Sigmoid colon (tissue), 7 donors: ENCODE data around the gene MCCC1. TPM values are rescaled to one million over a fixed set of nuclear protein-coding genes. Genes with fewer than 3 reads are reported as not detected.
"Not testable (repeated sequence)": the region's sequence is repeated elsewhere in the genome, so short reads cannot be mapped to it uniquely, and the experiment has no call there.

Experiments used
- DNase-seq: peaks from one replicate; pipeline ENCODE4 v3.0.0-alpha.2; 2019
- H3K27ac ChIP-seq, 4 donors: fragments of 200-600 bp; sonication (generic); one replicate each; pipeline ENCODE4 v1.5.1; 2016 to 2019; ENCODE audit warnings: mild to moderate bottlenecking in 1 of 4
- H3K27me3 ChIP-seq, 3 donors: fragments of 200-600 bp; sonication (generic); one replicate each; pipeline ENCODE4 v1.5.1; 2019; ENCODE audit warnings: mild to moderate bottlenecking in 1 of 3
- H3K36me3 ChIP-seq, 4 donors: fragments of 200-600 bp; sonication (generic); one replicate each; pipeline ENCODE4 v1.5.1; 2016 to 2019
- H3K4me1 ChIP-seq, 4 donors: fragments of 200-600 bp; sonication (generic); one replicate each; pipeline ENCODE4 v1.5.1; 2017 to 2019
- H3K4me3 ChIP-seq, 4 donors: fragments of 200-600 bp; sonication (generic); one replicate each; pipeline ENCODE4 v1.5.1; 2017 to 2019; ENCODE audit warnings: mild to moderate bottlenecking in 2 of 4, moderate library complexity in 1 of 4
- H3K9me3 ChIP-seq, 4 donors: fragments of 200-600 bp in 3 of 4; sonication (generic) in 3 of 4; one replicate each; pipeline versions ENCODE4 v1.5.1 to v1.6.1; 2013 to 2019
- EP300 ChIP-seq, 4 donors: sonication (generic); formaldehyde crosslinking; IDR thresholded peaks; one replicate each; pipeline ENCODE4 v1.6.1; 2017; ENCODE audit warnings: antibody characterized with exemption in 4 of 4
- POLR2A ChIP-seq, 2 donors: fragments of 450-650 bp; IDR thresholded peaks; one replicate each; pipeline ENCODE4 v1.6.1; 2016; ENCODE audit warnings: antibody characterized with exemption in 2 of 2, mild to moderate bottlenecking in 2 of 2, moderate library complexity in 2 of 2
- POLR2AphosphoS5 ChIP-seq, 4 donors: sonication (generic); formaldehyde crosslinking; IDR thresholded peaks; one replicate each; pipeline ENCODE4 v1.6.1; 2017; ENCODE audit warnings: antibody characterized with exemption in 4 of 4
- WGBS, 2 donors: extraction: QIAGEN DNeasy Blood & Tissue Kit; methylation state at CpG; one replicate each; pipeline ENCODE4 v1.1.7; 2013; 5-methylcytosine and 5-hydroxymethylcytosine counted together
- intact Hi-C: fragments of 100-400 bp; cut with DNase I; formaldehyde crosslinking; loops from one replicate; pipeline ENCODE4 v1.15.1; 2023
- polyA plus RNA-seq, 3 donors: library from polyadenylated mRNA; stranded (reverse); fragments of 200-250 nt; gene quantifications; one replicate each; pipeline ENCODE4 v1.2.3, GENCODE V29; 2013
- total RNA-seq, 4 donors: library from RNA; depleted of rRNA; stranded (reverse); fragments of >200 nt; gene quantifications; one replicate each; pipeline ENCODE4 v1.1.0, GENCODE V29; 2016
- TF ChIP-seq, protein P1 (sequence below), 4 experiments: fragments of 450-650 bp in 3 of 4; fragments of 200-600 bp in 1 of 4; IDR thresholded peaks; one replicate each; pipeline ENCODE4 v1.5.1; 2016 to 2019; ENCODE audit warnings: antibody characterized with exemption in 4 of 4, mild to moderate bottlenecking in 3 of 4, moderate library complexity in 2 of 4
- donor health status: healthy with polysubstance abuse.
- donor health status: Bipolar disorder and iron deficiency.
- donor health status: healthy.

MCCC1 gene
- total and polyA plus RNA-seq, 7 donors: 18.0 to 28.2 (median 21.4) TPM

DNA sequence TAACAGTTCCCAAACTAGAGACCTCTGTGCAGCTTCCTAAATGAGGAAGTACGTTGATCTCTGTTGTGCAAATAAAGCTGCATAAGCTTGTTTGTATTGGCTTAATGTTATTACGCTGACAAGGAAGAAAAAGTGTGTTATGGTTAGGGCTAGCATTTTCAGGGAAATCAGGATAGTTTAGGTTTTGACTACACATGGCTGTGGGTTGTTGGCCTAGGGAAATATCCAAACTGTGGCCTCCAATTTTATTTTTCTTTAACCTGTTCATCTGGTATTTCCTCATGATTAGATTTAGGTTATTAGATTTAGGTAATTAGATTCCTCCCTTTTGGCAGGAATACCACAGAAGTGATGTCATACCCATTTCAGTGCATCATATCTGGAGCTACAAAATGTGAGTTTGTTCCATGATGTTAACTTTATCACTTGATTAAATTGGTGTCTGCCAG is 8.7 kb upstream of the MCCC1 start:
- no peaks in the 10 kb centered on the region for H3K36me3 ChIP-seq
- intact Hi-C loops: no loop called here
- no peaks in the 10 kb centered on the region for H3K27me3 ChIP-seq
- 5 to 20% methylated on average over 2 of the region's 2 CpGs for WGBS, 2 donors
- H3K4me3 ChIP-seq: no peak overlapping the region
- DNase-seq: no peak
- no peak overlapping the region for H3K27ac ChIP-seq
- H3K9me3 ChIP-seq: no peaks in the 10 kb centered on the region
- no peaks in the 10 kb centered on the region for H3K4me1 ChIP-seq
- TF ChIP-seq POLR2A (IDR thresholded peaks at IDR 0.05) (no peak), EP300 (IDR thresholded peaks at IDR 0.05) (no peak), POLR2AphosphoS5 (IDR thresholded peaks at IDR 0.05) (no peak)
- TF ChIP-seq, protein P1, sequence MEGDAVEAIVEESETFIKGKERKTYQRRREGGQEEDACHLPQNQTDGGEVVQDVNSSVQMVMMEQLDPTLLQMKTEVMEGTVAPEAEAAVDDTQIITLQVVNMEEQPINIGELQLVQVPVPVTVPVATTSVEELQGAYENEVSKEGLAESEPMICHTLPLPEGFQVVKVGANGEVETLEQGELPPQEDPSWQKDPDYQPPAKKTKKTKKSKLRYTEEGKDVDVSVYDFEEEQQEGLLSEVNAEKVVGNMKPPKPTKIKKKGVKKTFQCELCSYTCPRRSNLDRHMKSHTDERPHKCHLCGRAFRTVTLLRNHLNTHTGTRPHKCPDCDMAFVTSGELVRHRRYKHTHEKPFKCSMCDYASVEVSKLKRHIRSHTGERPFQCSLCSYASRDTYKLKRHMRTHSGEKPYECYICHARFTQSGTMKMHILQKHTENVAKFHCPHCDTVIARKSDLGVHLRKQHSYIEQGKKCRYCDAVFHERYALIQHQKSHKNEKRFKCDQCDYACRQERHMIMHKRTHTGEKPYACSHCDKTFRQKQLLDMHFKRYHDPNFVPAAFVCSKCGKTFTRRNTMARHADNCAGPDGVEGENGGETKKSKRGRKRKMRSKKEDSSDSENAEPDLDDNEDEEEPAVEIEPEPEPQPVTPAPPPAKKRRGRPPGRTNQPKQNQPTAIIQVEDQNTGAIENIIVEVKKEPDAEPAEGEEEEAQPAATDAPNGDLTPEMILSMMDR (IDR thresholded peaks at IDR 0.05): no peak

DNA sequence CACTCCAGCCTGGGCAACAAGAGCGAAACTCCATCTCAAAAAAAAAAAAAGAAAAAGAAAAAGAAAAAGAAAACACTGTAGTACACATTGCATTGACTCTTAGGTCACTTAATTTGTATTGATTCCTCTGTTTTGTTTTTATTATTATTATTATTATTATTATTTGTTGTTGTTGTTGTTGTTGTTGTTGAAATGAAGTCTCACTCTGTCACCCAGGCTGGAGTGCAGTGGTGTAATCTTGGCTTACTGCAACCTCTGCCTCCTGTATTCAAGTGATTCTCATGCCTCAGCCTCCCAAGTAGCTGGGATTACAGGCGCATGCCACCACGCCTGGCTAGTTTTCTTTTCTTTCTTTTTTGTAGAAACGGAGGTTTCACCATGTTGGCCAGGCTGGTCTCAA is 8.1 kb upstream of the MCCC1 start:
- H3K4me3 ChIP-seq, DNase-seq, H3K27ac ChIP-seq, H3K36me3 ChIP-seq, H3K9me3 ChIP-seq, H3K27me3 ChIP-seq, intact Hi-C loops, H3K4me1 ChIP-seq: not testable (repeated sequence)
- WGBS, 2 donors: 74 to 89% methylated on average over 4 of the region's 4 CpGs

DNA sequence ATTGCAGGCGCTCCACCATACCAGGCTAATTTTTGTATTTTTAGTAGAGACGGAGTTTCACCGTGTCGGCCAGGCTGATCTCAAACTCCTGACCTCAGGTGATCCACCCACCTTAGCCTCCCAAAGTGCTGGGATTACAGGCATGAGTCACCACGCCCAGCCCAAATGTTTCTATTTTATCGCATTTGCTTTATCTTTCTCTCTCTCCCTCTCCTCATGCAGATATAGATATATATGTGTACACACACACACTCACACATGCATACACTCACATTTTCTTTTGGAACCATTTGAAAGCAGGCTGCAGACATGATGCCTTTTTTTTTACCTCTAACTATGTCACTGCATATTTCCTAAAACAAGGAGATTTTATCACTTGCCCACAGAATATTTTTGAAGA is 7.3 kb upstream of the MCCC1 start:
- H3K9me3 ChIP-seq: no peaks in the 10 kb centered on the region
- no peaks in the 10 kb centered on the region for H3K27me3 ChIP-seq
- intact Hi-C loops: no loop called here
- WGBS, 2 donors: 18 to 78% methylated on average over 6 of the region's 6 CpGs
- DNase-seq: no peak
- no peak overlapping the region for H3K4me3 ChIP-seq
- no peaks in the 10 kb centered on the region for H3K36me3 ChIP-seq
- TF ChIP-seq EP300 (IDR thresholded peaks at IDR 0.05) (no peak), POLR2AphosphoS5 (IDR thresholded peaks at IDR 0.05) (no peak), POLR2A (IDR thresholded peaks at IDR 0.05) (no peak)
- TF ChIP-seq, protein P1 (IDR thresholded peaks at IDR 0.05): no peak
- H3K27ac ChIP-seq: no peak overlapping the region
- H3K4me1 ChIP-seq: no peaks in the 10 kb centered on the region

DNA sequence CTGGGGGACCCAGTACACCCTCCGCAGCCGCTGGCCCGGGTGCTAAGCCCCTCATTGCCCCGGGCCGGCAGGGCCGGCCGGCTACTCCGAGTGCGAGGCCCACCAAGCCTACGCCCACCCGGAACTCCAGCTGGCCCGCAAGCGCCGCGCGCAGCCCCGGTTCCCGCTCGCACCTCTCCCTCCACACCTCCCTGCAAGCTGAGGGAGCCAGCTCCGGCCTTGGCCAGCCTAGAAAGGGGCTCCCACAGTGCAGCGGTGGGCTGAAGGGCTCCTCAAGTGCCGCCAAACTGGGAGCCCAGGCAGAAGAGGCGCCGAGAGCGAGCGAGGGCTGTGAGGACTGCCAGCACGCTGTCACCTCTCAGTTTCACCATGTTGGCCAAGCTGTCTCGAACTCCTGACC is 4.7 kb upstream of the MCCC1 start:
- 96 to 97% methylated on average over 28 of the region's 28 CpGs for WGBS, 2 donors
- H3K27ac ChIP-seq, H3K9me3 ChIP-seq, DNase-seq, H3K4me1 ChIP-seq, H3K36me3 ChIP-seq, intact Hi-C loops, H3K27me3 ChIP-seq, H3K4me3 ChIP-seq: not testable (repeated sequence)

DNA sequence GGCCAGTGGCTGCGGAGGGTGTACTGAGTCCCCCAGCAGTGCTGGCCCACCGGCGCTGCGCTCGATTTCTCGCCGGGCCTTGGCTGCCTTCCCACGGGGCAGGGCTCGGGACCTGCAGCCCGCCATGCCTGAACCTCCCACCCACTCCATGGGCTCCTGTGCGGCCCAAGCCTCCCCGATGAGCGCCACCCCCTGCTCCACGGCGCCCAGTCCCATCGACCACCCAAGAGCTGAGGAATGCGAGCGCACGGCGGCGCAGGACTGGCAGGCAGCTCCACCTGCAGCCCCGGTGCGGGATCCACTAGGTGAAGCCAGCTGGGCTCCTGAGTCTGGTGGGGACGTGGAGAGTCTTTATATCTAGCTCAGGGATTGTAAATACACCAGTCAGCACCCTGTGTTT is 1.7 kb upstream of the MCCC1 start:
- H3K4me3 ChIP-seq, DNase-seq, H3K27ac ChIP-seq, intact Hi-C loops, H3K9me3 ChIP-seq, H3K27me3 ChIP-seq, H3K36me3 ChIP-seq: not testable (repeated sequence)
- 96% methylated on average over 18 to 22 of the region's 24 CpGs for WGBS, 2 donors
- peaks cover 0 to 22% (median 16%) of the 10 kb centered on the region in 4 donors for H3K4me1 ChIP-seq

DNA sequence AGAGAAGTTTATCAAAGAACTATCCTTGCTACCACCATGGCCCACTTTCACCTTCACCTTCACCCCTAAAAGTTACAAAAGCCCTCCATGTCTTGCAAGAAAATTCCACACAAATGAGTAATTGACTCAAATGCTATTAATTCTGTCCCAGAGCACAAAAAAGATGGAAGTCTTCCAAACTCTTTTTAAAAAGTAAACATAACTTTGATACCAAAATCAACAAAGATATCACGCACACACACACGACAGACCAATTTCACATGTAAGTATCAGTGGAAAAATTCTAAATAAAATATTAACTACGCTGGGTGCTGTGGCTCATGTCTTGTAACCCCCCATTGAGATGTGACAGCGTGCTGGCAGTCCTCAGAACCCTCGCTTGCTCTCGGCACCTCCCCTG is 1.1 kb upstream of the MCCC1 start:
- TF ChIP-seq POLR2A (IDR thresholded peaks at IDR 0.05) (no peak), POLR2AphosphoS5 (IDR thresholded peaks at IDR 0.05) (no peak), EP300 (IDR thresholded peaks at IDR 0.05) (no peak)
- TF ChIP-seq, protein P1 (IDR thresholded peaks at IDR 0.05): no peak
- H3K27ac ChIP-seq: peak overlapping the region; percentile 83 to 93 (median 91)
- WGBS, 2 donors: 65 to 81% methylated on average over 6 of the region's 6 CpGs
- intact Hi-C loops: no loop called here
- no peaks in the 10 kb centered on the region for H3K27me3 ChIP-seq
- H3K4me3 ChIP-seq: no peak overlapping the region
- peaks cover 0 to 22% (median 16%) of the 10 kb centered on the region in 4 donors for H3K4me1 ChIP-seq
- H3K9me3 ChIP-seq: no peaks in the 10 kb centered on the region
- H3K36me3 ChIP-seq: no peaks in the 10 kb centered on the region
- no peak for DNase-seq
